Hematopoietic multipotent progenitor cell treated with erythropoietin and hydrocortisone succinate and interleukin-3 and kit ligand, for 15 days (in vitro differentiated cells): Measurements from ENCODE around the gene RPL7L1.
A peak's percentile ranks its signal among the peaks of the same experiment; 100 is the strongest.
"Not testable (repeated sequence)": the region's sequence is repeated elsewhere in the genome, so short reads cannot be mapped to it uniquely, and the experiment has no call there.

ENCODE experiments used
- DNase-seq: peaks from one replicate; pipeline ENCODE4 v3.0.0-alpha.2; 2015; ENCODE audit warnings: low spot score

Gene RPL7L1

DNA sequence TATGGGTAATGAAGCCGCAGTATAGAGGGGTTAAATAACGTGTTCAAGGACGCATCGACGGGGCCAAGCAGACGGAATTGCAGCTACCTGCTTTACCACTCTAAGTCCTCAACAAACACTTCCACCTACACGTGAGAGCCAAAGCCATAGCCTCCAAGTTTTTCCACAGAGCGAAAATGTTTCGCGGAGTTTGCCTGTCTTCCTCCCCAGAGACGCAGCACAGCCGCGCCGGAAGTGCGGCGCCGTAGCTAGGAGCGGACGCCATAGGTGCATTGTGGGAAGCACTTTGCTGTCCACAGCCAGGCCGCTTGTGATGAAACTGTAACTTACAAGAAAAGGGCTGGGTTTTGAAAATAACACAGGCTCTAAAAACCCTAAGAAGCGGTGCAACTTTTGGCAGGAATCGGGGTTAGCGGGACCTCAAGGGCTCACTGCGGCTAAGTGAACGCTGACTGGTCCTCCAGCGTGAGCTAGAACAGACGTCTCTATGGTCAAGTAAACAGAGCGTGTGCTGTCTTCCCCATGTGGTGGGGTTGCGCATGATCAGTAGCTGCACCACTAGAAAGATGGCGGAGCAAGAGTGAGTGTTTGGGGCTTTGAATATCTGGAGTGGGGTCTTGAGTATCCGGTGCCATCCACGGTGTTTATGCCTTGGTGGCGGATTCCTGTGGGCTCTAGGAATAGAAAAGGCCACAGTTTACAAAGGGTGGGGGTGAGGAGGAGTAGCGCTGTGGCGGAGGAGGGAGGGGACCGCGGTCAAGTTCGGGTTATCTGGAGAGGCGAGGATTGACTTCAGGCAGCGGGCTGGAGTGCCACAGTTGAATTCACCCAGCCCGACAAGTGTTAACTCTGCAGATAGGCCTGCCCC, at the start of gene RPL7L1:
TSS of gene RPL7L1 (plus strand) at position 245 of the 868 bp plus-strand sequence. CDS start at position 540, 295 bp downstream.
- peak; percentile 87 for DNase-seq

DNA sequence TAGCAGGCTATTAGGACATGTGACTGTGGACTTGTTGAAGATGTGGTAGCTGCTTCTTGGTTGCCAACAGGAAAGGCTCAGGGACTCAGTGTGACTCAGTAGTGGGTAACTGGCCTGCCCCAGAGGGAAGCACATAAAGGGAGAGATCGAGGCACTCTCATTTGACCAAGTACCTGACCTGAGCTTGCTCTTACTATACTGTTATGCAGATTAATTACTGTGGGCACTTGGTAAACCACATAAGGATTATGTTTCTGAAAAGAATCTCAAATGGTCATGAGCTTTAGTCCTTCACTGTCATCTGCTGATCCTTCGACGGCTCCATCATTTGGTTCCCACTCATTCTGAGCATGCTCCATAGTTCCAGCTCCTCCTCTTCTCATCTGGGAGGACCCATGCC, 48.2 kb upstream of the RPL7L1 start:
- no peak for DNase-seq

DNA sequence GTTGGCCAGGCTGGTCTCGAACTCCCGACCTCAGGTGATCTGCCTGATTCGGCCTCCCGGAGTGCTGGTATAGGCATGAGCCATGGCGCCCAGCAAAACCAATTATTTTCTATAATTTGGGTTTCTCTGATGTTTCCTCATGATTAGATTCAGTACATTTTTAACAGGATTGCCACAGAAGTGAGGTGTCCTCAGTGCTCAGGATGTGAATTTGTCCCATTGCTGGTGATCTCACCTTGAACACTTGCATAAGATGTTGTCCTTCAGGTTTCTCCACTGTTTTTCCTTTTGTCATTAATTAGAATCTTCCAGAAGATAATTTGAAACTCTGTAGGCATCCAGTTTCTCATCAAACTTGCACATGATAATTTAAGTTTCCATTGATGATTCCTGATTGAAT, 45.4 kb upstream of the RPL7L1 start:
- no peak for DNase-seq

DNA sequence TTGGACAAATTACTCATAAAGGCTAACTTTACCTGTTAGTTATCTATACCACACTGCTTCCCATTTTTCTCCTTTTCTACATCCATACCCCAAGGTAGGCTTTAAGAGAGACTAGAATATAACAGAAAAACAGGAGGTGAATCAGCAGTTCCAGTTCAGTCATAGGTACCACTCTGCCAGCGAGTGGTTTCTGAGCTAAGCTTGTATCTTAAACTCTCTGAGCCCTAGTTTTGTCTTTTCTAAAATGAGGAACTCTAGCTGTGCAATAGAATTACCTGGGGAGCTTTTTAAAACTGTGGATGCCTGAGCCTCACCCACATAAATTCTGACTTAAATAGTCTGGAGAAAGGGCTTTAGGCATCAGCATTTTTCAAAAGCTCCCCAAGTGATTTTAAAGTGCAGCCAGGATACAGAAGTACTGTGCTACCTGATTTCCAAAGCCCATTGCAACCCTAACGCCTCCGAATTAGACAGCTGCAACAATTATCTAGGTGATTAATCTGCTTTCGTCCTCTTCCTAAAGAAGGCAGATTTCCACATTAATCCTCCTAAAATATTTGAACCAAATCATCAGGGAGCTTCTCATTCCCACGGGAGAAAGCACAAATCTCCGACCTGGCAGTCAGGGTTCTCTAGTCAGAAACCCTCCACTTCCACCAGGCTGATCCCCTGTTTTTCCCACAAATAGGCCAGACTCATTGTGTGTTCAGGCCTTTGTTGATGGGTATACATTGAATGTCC, 37.4 kb upstream of the RPL7L1 start:
- no peak for DNase-seq

DNA sequence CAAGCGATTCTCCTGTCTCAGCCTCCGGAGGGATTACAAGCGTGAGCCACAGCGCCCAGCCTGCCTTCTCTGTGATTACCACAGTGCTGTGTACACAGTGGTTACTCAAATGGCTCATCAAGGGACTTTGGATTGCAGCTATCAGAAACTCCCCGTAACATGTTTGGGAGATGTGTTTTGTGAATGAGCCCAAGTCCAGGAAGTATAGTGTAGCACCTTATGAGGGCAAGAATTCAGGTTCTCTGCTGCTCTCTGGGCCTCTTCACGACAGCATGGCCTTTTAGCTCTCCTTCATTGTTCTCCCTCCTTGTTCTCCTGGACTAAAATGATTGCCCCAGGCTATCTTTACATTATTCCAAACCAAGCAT, 34.1 kb upstream of the RPL7L1 start:
- DNase-seq, result no peak

DNA sequence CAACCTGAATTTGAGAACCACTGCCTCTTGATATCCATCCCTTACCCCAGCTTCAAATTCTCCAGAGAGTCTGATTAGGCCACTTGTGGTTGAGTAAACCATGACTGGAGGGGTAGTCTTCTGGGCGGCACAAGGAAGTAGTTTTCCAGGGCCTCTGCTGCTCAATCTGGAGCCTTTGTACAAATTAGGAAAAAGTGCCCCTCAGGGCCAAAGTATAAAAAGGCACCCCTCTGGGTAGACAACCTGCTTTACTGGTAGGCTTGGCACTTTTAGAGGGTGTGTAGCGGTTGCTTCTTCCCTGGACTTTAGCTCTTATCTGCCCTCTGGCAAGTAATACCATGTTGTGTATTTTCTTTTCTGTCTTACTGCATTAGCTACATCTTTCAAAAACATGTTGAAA, 32.9 kb upstream of the RPL7L1 start:
- DNase-seq, result no peak

DNA sequence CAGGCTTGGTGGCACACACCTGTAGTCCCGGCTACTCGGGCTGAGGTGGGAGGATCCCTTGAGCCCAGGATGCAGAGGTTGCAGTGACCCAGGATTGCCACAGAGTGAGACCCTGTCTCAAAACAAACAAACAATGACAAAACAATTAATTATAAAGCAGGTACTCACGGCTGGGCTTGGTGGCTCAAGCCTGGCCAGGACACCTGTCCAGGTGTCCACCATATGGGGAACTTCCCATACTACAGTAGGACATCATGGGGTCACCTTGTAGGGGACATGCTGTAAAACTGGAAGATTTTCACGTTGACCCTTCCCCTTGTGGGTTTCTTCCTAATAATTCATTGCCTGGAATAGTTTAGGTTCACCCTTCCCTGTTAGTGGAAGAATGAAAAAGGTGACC, 30.7 kb upstream of the RPL7L1 start:
- DNase-seq, result no peak

DNA sequence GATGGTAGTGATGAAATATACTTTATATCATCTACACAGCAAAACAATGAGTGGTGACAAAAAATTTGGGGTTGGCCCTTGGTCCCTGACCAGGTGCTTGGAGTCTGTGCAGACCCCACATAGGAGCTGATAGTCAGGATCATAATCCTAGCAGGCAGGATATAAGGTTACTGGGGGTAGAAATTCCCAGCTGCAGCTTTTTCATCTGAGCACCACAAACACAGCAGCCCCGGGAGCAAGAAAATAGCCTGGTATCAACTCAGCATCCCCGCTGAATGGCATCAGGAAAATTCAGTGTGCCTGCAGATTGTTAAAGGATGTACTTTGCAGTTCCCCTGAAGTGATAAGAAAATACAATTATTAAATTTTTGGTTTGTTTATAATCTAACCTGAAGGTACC, 27.8 kb upstream of the RPL7L1 start:
- DNase-seq, result no peak

DNA sequence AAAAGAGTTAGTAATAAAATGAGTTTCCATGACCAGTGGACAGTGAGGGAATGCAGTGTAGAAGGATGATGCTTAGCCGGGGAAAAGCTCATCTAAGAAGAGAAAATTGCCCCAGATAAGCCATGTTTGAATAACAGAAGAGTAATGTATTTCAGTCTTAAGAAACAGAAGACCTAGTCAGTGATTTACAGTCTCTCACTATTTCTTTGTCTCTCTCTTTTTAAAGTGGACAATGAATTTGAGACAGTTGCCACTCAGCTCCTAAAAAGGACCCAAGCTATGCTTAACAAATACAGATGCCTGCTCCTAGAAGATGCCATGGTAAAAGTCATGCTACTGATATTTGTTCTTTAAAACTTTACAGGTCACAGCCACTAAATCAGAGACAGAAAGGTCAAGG, 19.4 kb upstream of the RPL7L1 start:
- no peak for DNase-seq

DNA sequence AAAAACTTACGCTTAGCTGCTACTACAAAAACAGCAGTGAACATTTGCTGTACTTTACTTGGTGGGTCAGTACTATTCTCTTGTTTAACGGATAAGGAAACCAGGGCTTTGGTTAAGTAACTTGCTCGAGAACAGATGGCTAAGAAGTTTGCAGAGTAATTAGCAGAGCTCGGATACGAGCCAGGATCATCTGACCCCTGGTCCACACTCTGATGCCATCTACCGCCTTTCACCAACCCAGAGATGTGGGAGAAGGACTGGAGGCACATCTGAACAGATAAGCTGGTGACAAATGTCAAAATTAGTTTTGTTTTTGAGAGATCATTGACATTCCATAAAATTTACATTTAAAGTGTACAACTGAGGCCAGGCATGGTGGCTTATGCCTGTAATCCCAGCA, 18.9 kb upstream of the RPL7L1 start:
- DNase-seq, result no peak

DNA sequence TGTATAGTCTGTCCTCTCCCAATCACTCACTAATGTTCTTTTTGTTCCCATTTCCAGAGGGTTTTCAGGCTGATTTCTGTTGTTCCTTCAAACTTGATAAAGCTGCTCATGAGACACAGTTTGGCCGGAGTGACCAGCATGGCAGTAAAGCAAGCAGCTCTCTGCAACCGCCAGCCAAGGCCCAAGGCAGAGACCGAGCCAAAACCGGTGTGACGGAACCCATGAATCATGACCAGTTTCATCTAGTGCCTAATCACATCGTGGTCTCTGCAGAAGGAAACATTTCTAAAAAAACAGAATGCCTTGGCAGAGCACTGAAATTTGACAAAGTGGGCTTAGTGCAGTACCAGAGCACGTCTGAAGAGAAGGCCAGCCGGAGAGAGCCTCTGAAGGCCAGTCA, 14.8 kb upstream of the RPL7L1 start:
- no peak for DNase-seq

DNA sequence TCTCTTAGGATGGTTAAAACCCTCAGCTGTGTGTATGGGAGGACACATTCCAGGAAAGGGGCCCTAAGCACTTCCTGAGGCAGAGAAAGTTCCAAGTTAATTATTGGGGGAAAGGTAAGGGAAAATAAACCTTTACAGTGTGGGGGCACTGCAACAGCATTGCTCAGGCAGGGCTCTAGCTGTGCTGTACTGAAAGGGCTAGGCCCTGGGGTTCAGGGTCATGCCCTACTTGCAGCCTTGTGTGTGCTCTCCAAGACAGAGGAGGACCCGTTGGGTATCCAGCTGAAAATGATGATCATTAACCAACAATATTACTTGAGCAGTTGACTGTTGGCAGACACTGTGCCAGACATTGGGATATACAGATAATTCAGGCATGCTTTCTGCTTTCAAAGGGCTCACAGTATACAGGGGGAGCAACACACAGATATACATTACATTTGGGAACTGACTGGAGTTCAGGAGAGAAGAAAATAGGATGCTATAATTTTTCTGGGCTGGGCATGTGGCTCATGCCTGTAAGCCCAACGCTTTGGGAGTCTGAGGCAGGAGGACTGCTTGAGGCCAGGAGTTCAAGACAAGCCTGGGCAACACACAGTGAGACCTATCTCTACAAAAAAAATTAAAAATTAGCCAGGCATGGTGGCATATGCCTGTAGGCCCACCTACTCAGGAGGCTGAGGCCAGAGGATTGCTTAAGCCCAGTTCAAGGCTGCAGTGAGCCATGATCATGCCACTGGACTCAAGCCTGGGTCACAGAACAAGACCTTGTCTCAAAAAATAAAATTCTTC, 9.1 kb upstream of the RPL7L1 start:
- no peak for DNase-seq

DNA sequence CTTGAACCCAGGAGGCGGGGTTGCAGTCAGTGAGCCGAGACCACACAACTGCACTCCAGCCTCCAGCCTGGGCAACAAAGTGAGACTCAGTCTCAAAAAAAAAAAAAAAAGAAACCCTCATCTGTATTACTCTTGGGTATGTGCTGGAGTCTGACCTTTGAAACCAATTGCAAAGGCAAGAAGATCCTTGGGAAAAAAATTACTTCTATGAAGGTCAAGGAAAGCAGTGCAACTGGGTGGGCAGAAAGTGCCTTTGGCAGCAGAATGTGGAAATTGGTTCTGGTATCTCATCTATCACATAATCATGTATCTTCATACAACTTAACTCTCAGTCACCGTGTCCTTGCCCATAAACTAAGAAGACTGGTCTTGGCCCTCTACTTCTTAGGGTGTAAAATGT, 7.7 kb upstream of the RPL7L1 start:
- no peak for DNase-seq

DNA sequence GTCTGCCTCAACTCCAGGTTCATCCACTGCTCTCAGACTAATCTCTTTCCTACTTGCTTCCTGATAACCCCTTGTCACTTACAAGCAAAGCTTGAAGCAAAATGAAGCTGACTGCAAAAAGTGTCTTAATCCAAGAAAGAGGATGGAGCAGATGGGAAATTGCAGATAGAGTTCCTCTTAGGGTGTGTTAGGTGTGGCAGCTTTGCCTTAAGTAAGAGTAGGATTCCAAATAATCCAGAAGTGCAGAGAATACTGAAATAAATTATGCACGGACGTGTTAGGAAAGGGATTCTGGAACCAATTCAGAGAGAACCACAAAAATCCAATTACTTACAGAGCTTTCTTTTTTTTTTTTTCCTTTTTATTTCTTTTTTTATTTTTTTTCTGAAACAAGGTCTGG, 6.1 kb upstream of the RPL7L1 start:
- DNase-seq, result no peak

DNA sequence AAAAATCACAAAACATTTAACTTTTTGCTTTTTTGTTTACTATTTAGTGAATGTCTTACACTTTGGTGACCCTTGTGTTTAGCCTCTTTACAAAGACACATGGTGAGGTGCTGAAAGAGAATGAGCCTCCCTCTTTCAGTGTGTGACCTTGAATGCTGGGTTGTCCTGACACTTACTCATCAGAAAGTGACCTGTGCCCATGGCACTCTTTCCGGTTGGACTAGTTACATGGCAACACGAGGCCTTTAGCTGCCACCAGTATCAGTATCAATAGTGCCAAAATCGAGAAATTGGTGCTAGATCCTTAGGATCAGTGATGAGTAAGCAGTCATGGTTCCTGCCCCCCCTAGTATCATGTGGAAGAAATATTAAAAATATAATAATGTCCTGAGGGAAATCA, 1.7 kb upstream of the RPL7L1 start:
- DNase-seq, result no peak

DNA sequence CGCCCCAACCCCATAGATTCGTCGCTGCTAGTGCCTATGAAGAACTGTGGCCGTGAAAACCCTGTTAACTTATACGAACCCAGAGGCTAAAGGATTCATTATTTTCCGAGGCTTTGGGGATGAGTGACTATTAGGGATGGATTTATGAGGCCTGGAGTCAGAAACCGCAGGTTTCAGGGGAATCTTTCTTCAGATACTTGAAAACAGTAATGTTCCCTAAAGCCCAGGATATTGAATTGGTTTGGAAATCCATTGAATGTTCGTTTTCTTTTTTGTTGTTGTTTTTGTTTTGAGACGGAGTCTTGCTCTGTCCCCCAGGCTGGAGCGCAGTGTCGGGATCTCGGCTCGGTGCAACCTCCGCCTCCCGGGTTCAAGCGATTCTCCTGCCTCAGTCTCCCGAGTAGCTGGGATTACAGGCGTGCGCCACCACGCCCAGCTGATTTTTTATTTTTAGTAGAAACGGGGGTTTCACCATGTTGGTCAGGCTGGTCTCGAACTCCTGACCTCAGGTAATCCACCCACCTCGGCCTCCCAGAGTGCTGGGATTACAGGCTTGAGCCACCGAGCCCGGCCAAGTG, 913 bp downstream of the RPL7L1 start:
- not testable (repeated sequence) for DNase-seq

DNA sequence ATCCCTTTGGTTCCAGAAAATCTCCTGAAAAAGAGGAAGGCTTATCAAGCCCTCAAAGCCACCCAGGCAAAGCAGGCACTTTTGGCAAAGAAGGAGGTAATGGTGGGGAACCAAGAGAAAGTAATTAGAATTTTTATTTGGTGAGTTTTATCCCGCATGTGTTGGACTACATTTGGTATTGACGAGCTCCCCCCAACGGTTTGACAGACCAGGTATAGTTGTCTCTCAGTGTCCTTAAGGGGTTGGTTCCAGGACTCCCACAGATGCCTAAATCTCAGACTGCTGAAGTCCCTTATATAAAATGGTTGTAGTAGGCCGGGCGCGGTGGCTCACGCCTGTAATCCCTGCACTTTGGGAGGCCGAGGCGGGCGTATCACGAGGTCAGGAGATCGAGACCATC, 1.5 kb downstream of the RPL7L1 start:
- DNase-seq, result not testable (repeated sequence)

DNA sequence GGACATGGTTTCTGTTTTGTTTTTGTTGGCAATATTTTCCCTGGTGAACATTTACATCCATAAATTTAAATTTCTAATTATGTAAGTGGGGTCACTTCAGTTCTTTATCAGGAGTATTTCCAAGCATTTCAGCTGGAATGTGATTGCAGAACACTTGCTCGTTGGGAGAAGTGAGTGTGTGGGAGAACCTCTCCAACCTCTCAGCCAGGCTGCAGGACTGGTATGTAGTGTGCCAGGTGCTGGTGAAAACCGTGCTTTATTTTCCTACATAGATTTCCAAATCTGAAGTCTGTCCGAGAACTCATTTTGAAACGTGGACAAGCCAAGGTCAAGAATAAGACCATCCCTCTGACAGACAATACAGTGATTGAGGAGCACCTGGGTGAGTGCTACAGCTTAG, 6.3 kb downstream of the RPL7L1 start:
- DNase-seq, result no peak

DNA sequence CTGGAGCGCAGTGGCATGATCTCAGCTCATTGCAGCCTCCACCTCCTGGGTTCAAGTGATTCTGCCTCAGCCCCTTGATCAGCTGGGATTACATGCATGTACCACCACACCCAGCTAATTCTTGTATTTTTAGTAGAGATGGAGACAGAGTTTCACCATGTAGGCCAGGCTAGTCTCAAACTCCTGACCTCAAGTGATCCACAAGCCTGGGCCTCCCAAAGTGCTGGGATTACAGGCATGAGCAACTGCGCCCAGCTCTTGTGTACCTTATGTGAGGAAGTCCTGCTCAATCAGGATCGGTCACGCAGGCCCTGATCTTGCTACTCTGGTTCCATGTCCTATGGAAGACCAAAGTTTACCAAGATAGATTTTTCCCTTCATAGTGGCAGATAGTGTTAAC, 8.8 kb downstream of the RPL7L1 start:
- DNase-seq, result not testable (repeated sequence)

DNA sequence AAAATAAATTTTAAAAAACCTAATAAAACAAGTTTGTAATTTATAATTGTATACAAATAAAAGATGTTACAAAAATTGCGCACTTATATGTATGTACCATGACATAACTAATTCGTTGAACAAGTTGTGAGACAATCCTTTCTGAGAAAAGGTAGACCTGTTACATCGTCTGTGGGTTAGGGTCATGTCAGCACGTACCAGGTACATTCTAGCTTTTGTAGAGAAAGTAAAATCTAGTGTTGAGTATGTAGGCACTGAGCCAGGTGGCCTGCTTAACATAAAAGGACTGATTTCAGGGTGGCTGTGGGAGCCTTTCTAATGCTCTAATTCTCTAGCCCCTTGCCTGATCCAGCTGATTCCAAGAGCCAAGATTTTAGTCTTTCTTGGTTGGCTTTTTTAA, 10.4 kb downstream of the RPL7L1 start:
- DNase-seq, result no peak

DNA sequence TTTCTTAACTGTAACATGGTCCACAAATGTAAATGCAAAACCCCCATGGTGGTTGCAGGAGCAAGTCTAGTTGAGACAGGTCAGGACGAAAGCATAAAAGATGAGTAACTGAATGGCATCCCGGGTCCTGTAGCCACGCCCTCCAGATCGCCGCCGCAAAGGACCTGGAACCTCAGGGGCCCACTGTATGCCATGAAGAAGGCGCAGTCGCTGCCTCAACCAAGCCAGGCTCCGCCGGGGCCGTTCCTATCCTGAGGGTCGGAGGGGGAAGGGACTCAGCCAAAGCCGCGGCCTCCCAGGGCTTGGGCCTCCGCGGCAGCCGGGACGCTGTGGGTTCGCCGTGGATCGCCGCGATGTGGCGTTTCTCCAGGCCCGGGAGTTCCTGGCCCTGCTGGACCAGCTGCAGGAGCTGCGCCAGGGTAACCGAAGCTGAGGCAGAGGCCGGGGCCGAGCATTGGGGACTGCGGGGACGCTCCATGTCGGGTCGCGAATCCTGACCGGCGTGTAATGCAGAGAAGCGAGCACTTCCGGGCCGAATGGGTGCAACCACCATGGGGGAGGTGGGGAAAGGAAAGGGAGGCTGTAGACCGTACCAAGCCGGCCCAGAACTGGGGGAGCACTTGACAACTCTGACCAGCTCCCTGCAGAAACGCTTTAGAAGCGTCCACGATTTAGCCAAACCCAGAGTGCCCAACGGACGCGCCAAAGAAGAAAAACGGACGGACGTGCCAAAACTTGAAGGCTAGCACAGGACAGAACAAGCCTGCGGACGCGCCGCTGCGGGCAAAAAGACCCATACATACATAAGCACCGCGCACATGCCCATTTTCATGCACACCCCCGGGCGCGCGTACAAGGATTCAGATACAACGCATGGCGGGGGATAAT, 11.1 kb downstream of the RPL7L1 start:
- DNase-seq, result peak; percentile 88
